Uterus (tissue), 2 donors: ENCODE data around the gene PDE4D.

Experiments
- POLR2A ChIP-seq, 2 donors: fragments of 450-650 bp; IDR thresholded peaks; one replicate each; pipeline ENCODE4 v1.6.1; 2016; ENCODE audit warnings: antibody characterized with exemption in 2 of 2, mild to moderate bottlenecking in 1 of 2, moderate library complexity in 1 of 2
- TF ChIP-seq, protein P1 (sequence below), 4 experiments: fragments of 200-600 bp in 2 of 4; fragments of 450-650 bp in 2 of 4; sonication (generic) in 2 of 4; IDR thresholded peaks; one replicate each; pipeline ENCODE4 v1.5.1; 2016 to 2019; ENCODE audit warnings: antibody characterized with exemption in 4 of 4, mild to moderate bottlenecking in 2 of 4, moderate library complexity in 1 of 4

- TF ChIP-seq, protein P1, sequence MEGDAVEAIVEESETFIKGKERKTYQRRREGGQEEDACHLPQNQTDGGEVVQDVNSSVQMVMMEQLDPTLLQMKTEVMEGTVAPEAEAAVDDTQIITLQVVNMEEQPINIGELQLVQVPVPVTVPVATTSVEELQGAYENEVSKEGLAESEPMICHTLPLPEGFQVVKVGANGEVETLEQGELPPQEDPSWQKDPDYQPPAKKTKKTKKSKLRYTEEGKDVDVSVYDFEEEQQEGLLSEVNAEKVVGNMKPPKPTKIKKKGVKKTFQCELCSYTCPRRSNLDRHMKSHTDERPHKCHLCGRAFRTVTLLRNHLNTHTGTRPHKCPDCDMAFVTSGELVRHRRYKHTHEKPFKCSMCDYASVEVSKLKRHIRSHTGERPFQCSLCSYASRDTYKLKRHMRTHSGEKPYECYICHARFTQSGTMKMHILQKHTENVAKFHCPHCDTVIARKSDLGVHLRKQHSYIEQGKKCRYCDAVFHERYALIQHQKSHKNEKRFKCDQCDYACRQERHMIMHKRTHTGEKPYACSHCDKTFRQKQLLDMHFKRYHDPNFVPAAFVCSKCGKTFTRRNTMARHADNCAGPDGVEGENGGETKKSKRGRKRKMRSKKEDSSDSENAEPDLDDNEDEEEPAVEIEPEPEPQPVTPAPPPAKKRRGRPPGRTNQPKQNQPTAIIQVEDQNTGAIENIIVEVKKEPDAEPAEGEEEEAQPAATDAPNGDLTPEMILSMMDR (IDR thresholded peaks at IDR 0.05): no peak
- no peak for TF ChIP-seq POLR2A (IDR thresholded peaks at IDR 0.05)
Measured at GRCh38 chr5:59360130-59360555, 533.4 kb downstream of the PDE4D start.
